Body of pancreas (tissue), 4 donors: ENCODE measurements around the gene MCM8.

Experiments used
- POLR2A ChIP-seq, 3 donors: fragments of 450-650 bp; IDR thresholded peaks; one replicate each; pipeline ENCODE4 v1.6.1; 2016; ENCODE audit warnings: antibody characterized with exemption in 3 of 3, mild to moderate bottlenecking in 2 of 3
- TF ChIP-seq, protein P1 (sequence below), 7 experiments: fragments of 450-650 bp in 4 of 7; fragments of 200-600 bp in 3 of 7; sonication (generic) in 3 of 7; IDR thresholded peaks; one replicate each; pipeline ENCODE4 v1.5.1; 2016 to 2019; ENCODE audit warnings: antibody characterized with exemption in 7 of 7

GRCh38 chr20:5933802-5934436 is 16.5 kb upstream of the MCM8 start:
- TF ChIP-seq, protein P1, sequence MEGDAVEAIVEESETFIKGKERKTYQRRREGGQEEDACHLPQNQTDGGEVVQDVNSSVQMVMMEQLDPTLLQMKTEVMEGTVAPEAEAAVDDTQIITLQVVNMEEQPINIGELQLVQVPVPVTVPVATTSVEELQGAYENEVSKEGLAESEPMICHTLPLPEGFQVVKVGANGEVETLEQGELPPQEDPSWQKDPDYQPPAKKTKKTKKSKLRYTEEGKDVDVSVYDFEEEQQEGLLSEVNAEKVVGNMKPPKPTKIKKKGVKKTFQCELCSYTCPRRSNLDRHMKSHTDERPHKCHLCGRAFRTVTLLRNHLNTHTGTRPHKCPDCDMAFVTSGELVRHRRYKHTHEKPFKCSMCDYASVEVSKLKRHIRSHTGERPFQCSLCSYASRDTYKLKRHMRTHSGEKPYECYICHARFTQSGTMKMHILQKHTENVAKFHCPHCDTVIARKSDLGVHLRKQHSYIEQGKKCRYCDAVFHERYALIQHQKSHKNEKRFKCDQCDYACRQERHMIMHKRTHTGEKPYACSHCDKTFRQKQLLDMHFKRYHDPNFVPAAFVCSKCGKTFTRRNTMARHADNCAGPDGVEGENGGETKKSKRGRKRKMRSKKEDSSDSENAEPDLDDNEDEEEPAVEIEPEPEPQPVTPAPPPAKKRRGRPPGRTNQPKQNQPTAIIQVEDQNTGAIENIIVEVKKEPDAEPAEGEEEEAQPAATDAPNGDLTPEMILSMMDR (IDR thresholded peaks at IDR 0.05), result peak in 3 of 7 experiments; percentile 43 to 46 (median 46)
- TF ChIP-seq POLR2A (IDR thresholded peaks at IDR 0.05), result no peak
